H1 (cell line): ENCODE data around the gene ANKRD6. TPM values are rescaled to one million over a fixed set of nuclear protein-coding genes. Genes with fewer than 3 reads are reported as not detected.

ENCODE experiments used
- CEBPB ChIP-seq: IDR thresholded peaks from 2 replicates; pipeline ENCODE4 v1.6.1; 2012; ENCODE audit warnings: low read depth, low read length
- CHD7 ChIP-seq: fragments of 300-600 bp; sonication (generic); IDR thresholded peaks from 2 replicates; pipeline ENCODE4 v1.7.1; 2012; ENCODE audit warnings: low read length, moderate library complexity, mild to moderate bottlenecking, inconsistent platforms; ENCODE audit not compliant: insufficient replicate concordance
- polyA plus RNA-seq, 7 experiments: library from polyadenylated mRNA; depleted of rRNA in 3 of 7; stranded (reverse) in 5 of 7; unstranded in 2 of 7; fragments of >200 nt in 5 of 7; fragments of 200-250 nt in 2 of 7; gene quantifications; 1 replicate in 5 of 7; 2 replicates in 1 of 7; 4 replicates in 1 of 7; pipeline versions ENCODE4 v1.2.1 to v1.2.3, GENCODE V29; 2011 to 2013; ENCODE audit warnings: missing spikeins in 2 of 7, mixed read lengths in 2 of 7
- total RNA-seq: library from RNA; stranded (reverse); fragmentation: NEBNext Ultra II Directional; extraction: Animal tissue kit (Norgen Biotek cat#: 25700); gene quantifications from 2 replicates; pipeline ENCODE4 v1.2.1, GENCODE V29; 2021

ANKRD6 gene
- total and polyA plus RNA-seq, 2 of the 8 experiments (the other 6 are each of a cell fraction or from before 2014, with no cell fraction given) = 5.9 to 12.8 TPM

DNA sequence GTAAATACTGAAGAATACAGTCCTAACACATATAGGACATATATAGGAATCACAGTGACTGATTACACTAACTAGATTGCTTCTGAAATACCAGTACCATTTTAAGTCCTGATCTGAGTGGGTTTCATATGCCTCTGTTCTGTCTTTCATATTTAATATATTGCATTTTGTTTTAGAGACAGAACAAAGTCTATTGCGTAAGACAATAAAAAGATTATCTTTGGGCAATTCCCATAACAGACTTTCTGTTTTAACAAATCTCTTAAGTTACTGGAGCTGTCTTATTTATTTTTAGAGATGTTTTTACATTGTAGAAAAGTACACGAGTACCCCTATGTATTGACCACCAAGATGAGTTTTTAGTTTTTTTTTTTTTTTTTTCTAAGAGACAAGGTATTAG lies 29.6 kb downstream of the ANKRD6 start (continued):
- no peak for TF ChIP-seq CHD7
- TF ChIP-seq CEBPB = peak; percentile 41; the same call in 1 of the 2 replicates
